Kidney epithelial cell (primary cell): ENCODE measurements around the gene COPE. TPM values are rescaled to one million over a fixed set of nuclear protein-coding genes. Genes with fewer than 3 reads are reported as not detected.
A peak's percentile ranks its signal among the peaks of the same experiment; 100 is the strongest.

Experiments
- DNase-seq: peaks from one replicate; pipeline ENCODE4 v3.0.0-alpha.2; 2010; ENCODE audit warnings: low read depth
- H3K27me3 ChIP-seq: 2 replicates; pipeline ENCODE4 v1.6.0; 2011; ENCODE audit warnings: low read length; ENCODE audit not compliant: control insufficient read depth, insufficient read depth
- H3K36me3 ChIP-seq: 2 replicates; pipeline ENCODE4 v1.5.1; 2011; ENCODE audit warnings: low read length; ENCODE audit not compliant: control insufficient read depth, insufficient read depth
- H3K4me3 ChIP-seq: 2 replicates; pipeline ENCODE4 v1.5.1; 2011; ENCODE audit warnings: low read depth, mild to moderate bottlenecking, control low read depth, low read length
- CTCF ChIP-seq: IDR thresholded peaks from 2 replicates; pipeline ENCODE4 v1.5.1; 2011; ENCODE audit warnings: mild to moderate bottlenecking, moderate library complexity, low read length, control low read depth, inconsistent platforms; ENCODE audit not compliant: insufficient read depth, poor library complexity, severe bottlenecking
- total RNA-seq: library from RNA; depleted of rRNA; stranded (reverse); fragments of >200 nt; gene quantifications from 2 replicates; pipeline ENCODE4 v1.2.3, GENCODE V29; 2015

The COPE gene
- total RNA-seq, 1 donor from 2014 or later, result 437 TPM

GRCh38 chr19:18898607-18899408 lies 20.4 kb downstream of the COPE start:
- no peak for DNase-seq
- Histone ChIP-seq H3K4me3 (no peak overlapping the region), H3K36me3 (no peaks in the 10 kb centered on the region), H3K27me3 (peaks cover 24% of the 10 kb centered on the region)
- no peak for TF ChIP-seq CTCF

- Histone ChIP-seq H3K27me3 (peaks cover 31% of the 10 kb centered on the region), H3K36me3 (no peaks in the 10 kb centered on the region), H3K4me3 (no peak overlapping the region)
- no peak for DNase-seq
- no peak for TF ChIP-seq CTCF
These were observed 21.0 kb downstream of the COPE start for GRCh38 chr19:18898081-18898606.

GRCh38 chr19:18897094-18898029 lies 21.8 kb downstream of the COPE start:
- H3K27me3 ChIP-seq, result peaks cover 32% of the 10 kb centered on the region
- no peak for DNase-seq
- no peaks in the 10 kb centered on the region for H3K36me3 ChIP-seq
- H3K4me3 ChIP-seq, result no peak overlapping the region
- TF ChIP-seq CTCF, result no peak

GRCh38 chr19:18896421-18896841 lies 22.8 kb downstream of the COPE start:
- TF ChIP-seq CTCF, result no peak
- H3K4me3 ChIP-seq, result no peak overlapping the region
- no peaks in the 10 kb centered on the region for H3K36me3 ChIP-seq
- H3K27me3 ChIP-seq, result peaks cover 32% of the 10 kb centered on the region
- no peak for DNase-seq

- Histone ChIP-seq H3K27me3 (peaks cover 32% of the 10 kb centered on the region), H3K4me3 (peak within 1 kb of the TSS; percentile 42), H3K36me3 (no peaks in the 10 kb centered on the region)
- DNase-seq, result no peak
- no peak for TF ChIP-seq CTCF
These were observed 23.3 kb downstream of the COPE start, which contains the start of gene CERS1 for GRCh38 chr19:18895824-18896341. TSS of gene CERS1 (minus strand) at chr19:18896158. CDS start at chr19:18896072, 86 bp downstream.
